ENCODE measurements around the gene DELE1.

DELE1 gene

GRCh38 chr5:141878711-141879425 is 44.8 kb upstream of the DELE1 start:
- Histone ChIP-seq H3K27me3 (ENCODE audit: control insufficient read depth, insufficient read depth, low read length) (peaks cover 6% of the 10 kb centered on the region), H3K9me3 (ENCODE audit: control insufficient read depth, low read length) (no peaks in the 10 kb centered on the region), H3K27ac (peak overlapping the region; percentile 99), H3K4me3 (ENCODE audit: low read depth, low read length) (peak overlapping the region; percentile 69), H2AFZ (peak overlapping the region; percentile 96), H3K4me1 (peaks cover 43% of the 10 kb centered on the region), H3K4me2 (ENCODE audit: low read length) (peak overlapping the region; percentile 75), H3K9ac (peak overlapping the region; percentile 84), H3K79me2 (peaks cover 26% of the 10 kb centered on the region), H3K36me3 (ENCODE audit: control insufficient read depth, insufficient read depth, low read length) (no peaks in the 10 kb centered on the region)
- TF ChIP-seq CTCF (IDR thresholded peaks at IDR 0.05) = peak; percentile 99

GRCh38 chr5:141879426-141879759 is 44.3 kb upstream of the DELE1 start:
- Histone ChIP-seq H3K9me3 (ENCODE audit: control insufficient read depth, low read length) (no peaks in the 10 kb centered on the region), H3K9ac (no peak overlapping the region), H3K4me1 (peaks cover 43% of the 10 kb centered on the region), H3K36me3 (ENCODE audit: control insufficient read depth, insufficient read depth, low read length) (no peaks in the 10 kb centered on the region), H3K27ac (peak overlapping the region; percentile 99), H2AFZ (peak overlapping the region; percentile 96), H3K79me2 (peaks cover 23% of the 10 kb centered on the region), H3K4me2 (ENCODE audit: low read length) (no peak overlapping the region), H3K4me3 (ENCODE audit: low read depth, low read length) (no peak overlapping the region), H3K27me3 (ENCODE audit: control insufficient read depth, insufficient read depth, low read length) (peaks cover 6% of the 10 kb centered on the region)
- no peak for TF ChIP-seq CTCF (IDR thresholded peaks at IDR 0.05)

- peaks cover 6% of the 10 kb centered on the region for H3K27me3 ChIP-seq (ENCODE audit: control insufficient read depth, insufficient read depth, low read length)
- peak overlapping the region; percentile 99 for H3K27ac ChIP-seq
- H3K79me2 ChIP-seq = peaks cover 22% of the 10 kb centered on the region
- no peak overlapping the region for H3K9ac ChIP-seq
- no peak overlapping the region for H3K4me2 ChIP-seq (ENCODE audit: low read length)
- H3K4me3 ChIP-seq (ENCODE audit: low read depth, low read length) = no peak overlapping the region
- peak overlapping the region; percentile 96 for H2AFZ ChIP-seq
- TF ChIP-seq CTCF (IDR thresholded peaks at IDR 0.05) = no peak
- H3K4me1 ChIP-seq = peaks cover 46% of the 10 kb centered on the region
- H3K36me3 ChIP-seq (ENCODE audit: control insufficient read depth, insufficient read depth, low read length) = no peaks in the 10 kb centered on the region
- no peaks in the 10 kb centered on the region for H3K9me3 ChIP-seq (ENCODE audit: control insufficient read depth, low read length)
These were observed 43.5 kb upstream of the DELE1 start for GRCh38 chr5:141879941-141880738.

- no peaks in the 10 kb centered on the region for H3K36me3 ChIP-seq (ENCODE audit: control insufficient read depth, insufficient read depth, low read length)
- H3K9ac ChIP-seq = peak overlapping the region; percentile 46
- H3K4me3 ChIP-seq (ENCODE audit: low read depth, low read length) = no peak overlapping the region
- H3K27me3 ChIP-seq (ENCODE audit: control insufficient read depth, insufficient read depth, low read length) = peaks cover 6% of the 10 kb centered on the region
- H3K79me2 ChIP-seq = peaks cover 22% of the 10 kb centered on the region
- H3K4me2 ChIP-seq (ENCODE audit: low read length) = no peak overlapping the region
- H3K4me1 ChIP-seq = peaks cover 52% of the 10 kb centered on the region
- H2AFZ ChIP-seq = peak overlapping the region; percentile 76
- H3K9me3 ChIP-seq (ENCODE audit: control insufficient read depth, low read length) = no peaks in the 10 kb centered on the region
- no peak for TF ChIP-seq CTCF (IDR thresholded peaks at IDR 0.05)
- peak overlapping the region; percentile 99 for H3K27ac ChIP-seq
These were observed 42.5 kb upstream of the DELE1 start for GRCh38 chr5:141880961-141881801.

Measured in parathyroid adenoma (tissue), 2 donors.